GM21717 (cell line): Measurements from ENCODE around the gene PLG.
"Not testable (repeated sequence)": the region's sequence is repeated elsewhere in the genome, so short reads cannot be mapped to it uniquely, and the experiment has no call there.

Experiments
- ATAC-seq: cut with Tn5 transposase; IDR thresholded peaks from one replicate; pipeline ENCODE4 v1.9.1; 2021; ENCODE audit warnings: mild to moderate bottlenecking, moderate library complexity; ENCODE audit not compliant: unreplicated experiment

Gene PLG

DNA sequence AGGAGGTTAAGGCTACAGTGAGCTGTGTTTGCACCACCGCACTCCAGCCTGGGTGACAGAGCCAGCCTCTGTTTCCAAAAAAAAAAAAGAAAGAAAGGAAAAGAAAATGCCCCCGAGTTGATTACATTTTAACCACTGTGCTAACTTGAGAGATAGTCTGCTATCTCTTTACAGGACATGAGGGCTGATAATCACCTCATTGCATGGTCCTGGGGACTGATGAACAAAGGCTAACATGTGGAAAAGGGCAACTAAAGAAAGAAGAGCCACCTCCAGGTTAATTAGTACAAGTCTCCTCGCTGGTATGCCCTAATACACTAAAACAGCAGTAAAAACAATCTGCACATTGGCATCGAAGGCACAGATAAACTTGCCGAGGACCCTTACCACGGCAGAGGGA is 4.2 kb upstream of the PLG start:
- ATAC-seq = no peak

- ATAC-seq = not testable (repeated sequence)
These were observed 2.6 kb downstream of the PLG start for GRCh38 chr6:160704688-160705087.

- not testable (repeated sequence) for ATAC-seq
These were observed 6.9 kb downstream of the PLG start for GRCh38 chr6:160708993-160709392.

DNA sequence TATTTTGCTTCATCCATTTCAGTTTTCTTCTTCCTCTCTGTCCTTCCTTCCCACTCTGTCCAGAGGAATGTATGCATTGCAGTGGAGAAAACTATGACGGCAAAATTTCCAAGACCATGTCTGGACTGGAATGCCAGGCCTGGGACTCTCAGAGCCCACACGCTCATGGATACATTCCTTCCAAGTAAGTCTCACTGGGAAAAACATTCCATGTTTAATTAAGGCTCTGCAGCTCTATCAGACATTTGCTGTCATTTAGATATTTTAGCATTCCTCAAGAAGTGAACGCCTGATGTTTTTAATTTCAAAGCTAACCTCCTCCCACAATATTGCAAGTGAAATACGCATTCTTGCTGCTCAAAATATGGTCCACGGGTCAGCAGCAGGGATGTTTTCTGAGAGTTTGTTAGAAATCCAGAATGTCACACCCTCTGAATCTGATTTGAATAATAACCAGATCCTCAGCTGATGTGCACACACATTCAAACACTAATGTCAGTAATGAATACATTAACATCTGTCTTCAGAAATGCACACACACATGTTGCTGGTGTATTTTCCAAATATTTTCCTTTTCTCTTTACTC is 12.8 kb downstream of the PLG start:
- ATAC-seq = no peak

DNA sequence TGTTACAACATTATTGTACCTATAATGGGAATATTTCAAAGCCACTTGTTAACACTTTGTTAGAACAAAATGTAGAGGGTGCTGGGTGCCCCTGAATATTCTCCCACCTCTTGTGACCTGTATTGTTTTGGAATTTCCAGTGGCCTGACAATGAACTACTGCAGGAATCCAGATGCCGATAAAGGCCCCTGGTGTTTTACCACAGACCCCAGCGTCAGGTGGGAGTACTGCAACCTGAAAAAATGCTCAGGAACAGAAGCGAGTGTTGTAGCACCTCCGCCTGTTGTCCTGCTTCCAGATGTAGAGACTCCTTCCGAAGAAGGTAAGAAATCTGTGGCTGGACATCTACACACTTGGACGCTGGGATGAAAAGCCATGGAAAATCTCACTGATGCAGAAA is 28.9 kb downstream of the PLG start:
- ATAC-seq = no peak

DNA sequence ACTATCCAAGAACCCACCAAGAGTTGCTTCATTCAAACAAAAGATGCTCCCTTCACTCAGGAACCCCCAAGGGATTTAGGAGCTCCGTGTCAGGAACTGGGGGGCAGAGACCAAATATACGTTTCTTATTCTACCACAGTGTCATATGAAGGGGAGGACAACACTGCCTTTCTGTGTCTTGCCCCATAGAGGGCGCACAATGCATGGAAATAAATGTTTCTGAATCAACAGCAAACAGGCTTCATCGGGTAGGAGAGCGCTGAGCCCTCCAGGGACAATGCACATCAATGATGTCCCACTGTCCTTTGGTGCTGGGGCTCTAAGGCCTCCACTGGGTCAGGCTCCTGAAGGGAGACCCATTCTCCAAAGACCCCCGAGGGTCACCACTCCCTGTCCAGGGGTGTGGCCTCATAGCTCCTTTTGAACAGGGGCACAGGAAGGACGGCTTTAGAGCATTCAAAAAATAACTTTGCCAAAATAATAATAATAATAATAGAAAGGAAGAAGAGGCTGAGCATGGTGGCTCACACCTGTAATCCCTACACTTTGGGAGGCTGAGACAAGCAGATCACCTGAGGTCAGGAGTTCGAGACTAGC is 31.1 kb downstream of the PLG start:
- peak; percentile 64 for ATAC-seq

DNA sequence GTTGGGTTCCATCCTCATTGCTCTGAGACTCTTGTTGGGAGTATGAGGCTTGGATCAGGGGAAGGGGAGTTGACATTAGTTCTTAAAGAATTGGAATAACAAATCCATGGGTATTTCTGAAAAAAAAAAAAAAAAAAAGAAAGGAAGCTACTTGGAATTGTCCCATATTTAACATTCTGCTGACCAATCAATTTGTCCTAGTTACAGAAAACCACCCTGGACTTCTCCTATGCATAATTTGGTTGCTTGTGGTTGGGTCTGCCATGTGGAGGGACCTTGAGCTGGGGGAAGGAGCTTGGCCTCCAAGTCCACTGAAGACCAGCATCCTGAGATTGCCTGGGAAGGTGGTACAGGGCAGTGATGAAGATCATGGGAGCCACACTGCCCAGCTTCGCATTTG is 32.6 kb downstream of the PLG start:
- no peak for ATAC-seq

- peak; percentile 66 for ATAC-seq
These were observed 33.5 kb downstream of the PLG start for GRCh38 chr6:160735523-160735922.

GRCh38 chr6:160737934-160738333 is 35.9 kb downstream of the PLG start:
- no peak for ATAC-seq

DNA sequence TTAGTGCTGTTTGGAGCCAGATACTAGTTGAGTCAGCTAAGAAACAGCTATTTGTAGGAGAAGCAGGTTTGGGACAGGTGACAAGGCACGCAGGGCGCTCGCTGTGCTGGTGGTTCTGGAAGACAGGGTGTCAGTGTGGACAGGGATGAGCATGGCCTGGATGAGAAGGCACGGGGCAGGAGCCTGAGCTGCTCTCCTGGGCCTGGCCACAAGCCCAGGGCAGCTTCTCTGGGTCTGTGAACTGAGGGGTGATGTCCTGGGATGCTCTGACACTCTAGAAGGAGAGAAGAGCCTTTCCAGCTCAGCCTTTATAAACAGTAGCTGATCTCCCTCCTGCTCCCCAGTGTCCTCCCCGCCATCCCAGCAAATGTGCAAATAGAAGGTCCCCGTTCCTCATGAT is 37.9 kb downstream of the PLG start:
- no peak for ATAC-seq

DNA sequence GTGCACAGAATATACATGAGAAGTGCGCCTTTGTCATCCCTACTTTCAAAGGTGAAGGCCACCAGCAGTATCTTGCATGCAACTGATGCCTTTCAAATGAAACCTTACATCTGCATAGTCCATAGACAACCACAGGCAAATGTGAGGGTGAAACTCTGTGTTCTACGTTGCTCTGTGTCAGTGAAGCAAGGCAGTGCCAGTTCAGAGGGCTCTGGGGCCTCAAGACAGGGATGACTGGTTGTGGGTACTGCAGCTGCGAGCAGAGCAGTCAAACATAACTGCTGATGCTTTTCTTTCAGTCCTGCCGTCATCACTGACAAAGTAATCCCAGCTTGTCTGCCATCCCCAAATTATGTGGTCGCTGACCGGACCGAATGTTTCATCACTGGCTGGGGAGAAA is 39.0 kb downstream of the PLG start:
- peak; percentile 98 for ATAC-seq

DNA sequence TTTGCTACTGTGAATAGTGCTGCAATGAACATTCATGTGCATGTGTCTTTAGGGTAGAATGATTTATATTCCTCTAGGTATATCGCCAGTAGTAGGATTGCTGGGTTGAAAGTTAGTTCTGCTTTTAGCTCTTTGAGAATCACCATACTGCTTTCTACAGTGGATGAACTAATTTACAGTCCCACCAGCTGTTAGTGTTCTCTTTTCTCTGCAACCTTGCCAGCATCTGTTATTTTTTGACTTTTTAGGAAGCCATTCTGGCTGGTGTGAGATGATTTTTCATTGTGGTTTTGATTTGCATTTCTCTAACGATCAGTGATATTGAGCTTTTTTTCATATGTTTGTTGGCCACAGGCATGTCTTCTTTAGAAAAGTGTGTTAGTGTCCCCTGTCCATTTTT is 40.0 kb downstream of the PLG start:
- peak; percentile 41 for ATAC-seq

DNA sequence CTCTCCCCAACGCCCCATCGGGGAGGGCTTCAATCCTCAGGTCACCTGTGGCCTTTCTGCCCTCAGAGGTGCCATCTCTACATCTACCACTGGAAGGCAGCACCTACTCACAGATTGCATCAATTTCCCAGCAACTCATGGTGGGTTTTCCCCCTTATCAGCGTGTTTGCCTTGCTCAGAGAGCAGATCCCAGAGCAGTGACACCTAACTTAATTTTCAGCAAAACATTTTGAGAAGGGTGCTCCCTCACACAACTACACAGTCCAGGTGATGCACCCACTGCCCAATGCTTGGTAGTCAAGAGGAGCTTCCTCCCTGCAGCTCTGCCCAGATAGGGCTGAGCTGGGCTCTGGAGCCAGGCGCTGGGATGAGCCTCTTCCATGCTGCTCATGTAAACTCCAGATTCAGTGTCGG is 48.2 kb downstream of the PLG start:
- ATAC-seq = peak; percentile 82

DNA sequence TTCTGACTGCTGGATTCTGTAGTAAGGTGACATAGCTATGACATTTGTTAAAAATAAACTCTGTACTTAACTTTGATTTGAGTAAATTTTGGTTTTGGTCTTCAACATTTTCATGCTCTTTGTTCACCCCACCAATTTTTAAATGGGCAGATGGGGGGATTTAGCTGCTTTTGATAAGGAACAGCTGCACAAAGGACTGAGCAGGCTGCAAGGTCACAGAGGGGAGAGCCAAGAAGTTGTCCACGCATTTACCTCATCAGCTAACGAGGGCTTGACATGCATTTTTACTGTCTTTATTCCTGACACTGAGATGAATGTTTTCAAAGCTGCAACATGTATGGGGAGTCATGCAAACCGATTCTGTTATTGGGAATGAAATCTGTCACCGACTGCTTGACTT is 51.2 kb downstream of the PLG start:
- not testable (repeated sequence) for ATAC-seq

GRCh38 chr6:160755165-160755564 is 53.1 kb downstream of the PLG start:
- no peak for ATAC-seq

GRCh38 chr6:160756021-160756420 is 54.0 kb downstream of the PLG start:
- no peak for ATAC-seq

DNA sequence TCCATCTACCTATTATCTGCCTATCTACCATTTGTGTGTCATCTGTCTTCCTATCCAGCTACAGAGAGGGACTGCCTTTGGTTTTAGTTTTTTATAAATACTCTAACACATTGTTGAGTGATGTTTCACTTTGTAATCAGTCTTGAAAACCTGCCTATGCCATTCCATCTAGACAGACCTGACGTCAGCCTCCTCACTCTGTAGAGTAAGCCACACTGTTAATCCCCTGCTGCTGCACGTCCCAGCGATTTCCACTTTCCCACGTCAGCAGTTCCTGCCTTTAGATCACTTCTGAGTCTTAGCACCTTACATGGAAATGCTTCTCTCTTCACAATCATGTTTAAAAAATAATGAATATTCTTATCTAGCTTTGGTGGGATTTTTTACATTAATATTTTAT is 54.8 kb downstream of the PLG start:
- ATAC-seq = peak; percentile 57

GRCh38 chr6:160764847-160765246 is 62.8 kb downstream of the PLG start:
- no peak for ATAC-seq

DNA sequence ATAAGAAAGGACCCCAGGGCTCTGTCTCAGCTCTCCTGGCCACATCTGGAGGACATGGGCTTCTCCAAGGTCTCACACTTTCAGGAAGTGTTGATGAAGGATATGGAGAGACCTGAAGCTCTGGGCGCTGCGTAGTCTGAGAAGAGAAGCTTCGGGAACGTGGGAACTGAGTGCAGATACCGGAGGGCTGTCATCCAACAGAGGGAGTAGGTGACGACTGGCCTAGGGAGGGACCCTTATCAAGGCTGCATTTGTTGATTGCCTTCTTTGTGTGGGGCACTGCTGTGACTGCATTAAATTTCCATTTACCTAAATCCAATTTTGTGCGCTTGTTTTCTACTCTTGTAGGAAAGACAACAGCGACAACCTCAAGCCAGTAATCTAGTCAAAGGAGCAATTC is 63.4 kb downstream of the PLG start:
- no peak for ATAC-seq

GRCh38 chr6:160766657-160766988 is 64.6 kb downstream of the PLG start:
- ATAC-seq = no peak

DNA sequence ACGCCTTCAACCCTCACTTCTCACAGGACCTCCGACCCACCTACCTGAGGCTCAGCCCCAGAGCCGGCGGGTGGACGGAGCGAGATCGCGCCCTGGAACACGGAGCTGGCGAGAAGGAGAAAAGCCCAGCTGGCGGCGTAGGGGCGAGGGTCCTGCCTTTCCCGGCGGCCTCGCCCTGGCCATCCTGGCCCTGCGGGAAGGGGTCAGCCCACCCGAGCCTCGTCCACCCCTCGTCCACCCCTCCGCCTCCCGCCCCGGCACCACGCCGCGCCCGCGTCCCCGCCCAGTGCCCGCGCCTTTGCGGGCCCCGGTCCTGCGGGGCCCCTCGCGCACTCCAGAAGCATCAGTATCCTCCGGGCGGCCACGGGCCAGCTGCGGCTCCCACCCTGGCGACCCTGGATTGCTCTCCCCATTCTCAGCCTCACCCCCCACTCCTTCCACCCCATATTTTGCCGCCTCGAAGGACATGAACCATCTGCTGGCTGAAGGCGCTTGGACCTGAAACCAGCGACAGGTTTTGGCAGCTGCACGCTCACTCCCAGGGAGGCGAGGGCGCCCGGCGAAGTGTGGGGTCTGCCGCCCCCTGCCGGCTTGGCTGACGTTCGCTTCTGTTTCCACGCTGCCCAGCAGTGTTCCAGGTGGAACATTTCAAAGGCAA is 65.1 kb downstream of the PLG start:
- peak; percentile 93 for ATAC-seq

GRCh38 chr6:160767647-160768019 is 65.6 kb downstream of the PLG start:
- ATAC-seq = peak; percentile 3

- ATAC-seq = no peak
These were observed 66.1 kb downstream of the PLG start for GRCh38 chr6:160768101-160768500.
